Glomerular endothelial cell (primary cell): ENCODE measurements around the gene TFPI2. TPM values are rescaled to one million over a fixed set of nuclear protein-coding genes. Genes with fewer than 3 reads are reported as not detected.
"Not testable (repeated sequence)": the region's sequence is repeated elsewhere in the genome, so short reads cannot be mapped to it uniquely, and the experiment has no call there.

Source experiments
- DNase-seq: peaks from one replicate; pipeline ENCODE4 v3.0.0-alpha.2; 2011; ENCODE audit warnings: low read depth, low spot score; ENCODE audit errors: extremely low read depth
- total RNA-seq: library from RNA; depleted of rRNA; stranded (reverse); fragments of >200 nt; gene quantifications from 2 replicates; pipeline ENCODE4 v1.2.3, GENCODE V29; 2015

Gene TFPI2
- total RNA-seq: 152 and 232 TPM in 2 replicates

GRCh38 chr7:93890464-93891068 lies at the start of gene TFPI2:
Gene TFPI2 (minus strand): TSS chr7:93890753. CDS start chr7:93890678, 75 bp downstream.
- DNase-seq: no peak

GRCh38 chr7:93938293-93938692 lies 47.7 kb upstream of the TFPI2 start:
- no peak for DNase-seq

- no peak for DNase-seq
Observed at GRCh38 chr7:93937818-93938217, 47.3 kb upstream of the TFPI2 start.

GRCh38 chr7:93935102-93935501 lies 44.5 kb upstream of the TFPI2 start:
- no peak for DNase-seq

- DNase-seq: no peak
Observed at GRCh38 chr7:93933156-93933555, 42.6 kb upstream of the TFPI2 start.

- no peak for DNase-seq
Observed at GRCh38 chr7:93931655-93932054, 41.1 kb upstream of the TFPI2 start.

- DNase-seq: no peak
Observed at GRCh38 chr7:93927585-93927984, 37.0 kb upstream of the TFPI2 start.

- no peak for DNase-seq
Observed at GRCh38 chr7:93926800-93927199, 36.2 kb upstream of the TFPI2 start.

- no peak for DNase-seq
Observed at GRCh38 chr7:93923942-93924341, 33.4 kb upstream of the TFPI2 start.

- DNase-seq: no peak
Observed at GRCh38 chr7:93923296-93923695, 32.7 kb upstream of the TFPI2 start.

- no peak for DNase-seq
Observed at GRCh38 chr7:93921607-93922566, 31.3 kb upstream of the TFPI2 start, which contains the start of gene GNG11. Gene GNG11 (plus strand): TSS chr7:93921735. CDS start chr7:93922138, 403 bp downstream.

- DNase-seq: no peak
Observed at GRCh38 chr7:93921186-93921585, 30.6 kb upstream of the TFPI2 start.

- no peak for DNase-seq
Observed at GRCh38 chr7:93920496-93921182, 30.1 kb upstream of the TFPI2 start.

GRCh38 chr7:93916315-93916714 lies 25.8 kb upstream of the TFPI2 start:
- DNase-seq: not testable (repeated sequence)

- not testable (repeated sequence) for DNase-seq
Observed at GRCh38 chr7:93915888-93916287, 25.3 kb upstream of the TFPI2 start.

- not testable (repeated sequence) for DNase-seq
Observed at GRCh38 chr7:93915206-93915842, 24.8 kb upstream of the TFPI2 start.

- no peak for DNase-seq
Observed at GRCh38 chr7:93914581-93915066, 24.1 kb upstream of the TFPI2 start.

- no peak for DNase-seq
Observed at GRCh38 chr7:93913197-93913596, 22.6 kb upstream of the TFPI2 start.

GRCh38 chr7:93911661-93912060 lies 21.1 kb upstream of the TFPI2 start:
- not testable (repeated sequence) for DNase-seq

GRCh38 chr7:93911242-93911641 lies 20.7 kb upstream of the TFPI2 start:
- DNase-seq: not testable (repeated sequence)
